GM19099 (cell line): Measurements from ENCODE around the gene CALD1.

Experiments used
- POLR2A ChIP-seq: IDR thresholded peaks from 3 replicates; pipeline ENCODE4 v1.6.1; 2011; ENCODE audit warnings: low read depth; ENCODE audit not compliant: insufficient read length; ENCODE audit errors: extremely low read depth

CALD1 gene

GRCh38 chr7:134925766-134926165 lies 146.3 kb downstream of the CALD1 start:
- no peak for TF ChIP-seq POLR2A

GRCh38 chr7:134926396-134926795 lies 147.0 kb downstream of the CALD1 start:
- TF ChIP-seq POLR2A = no peak

- no peak for TF ChIP-seq POLR2A
These were observed 147.6 kb downstream of the CALD1 start for GRCh38 chr7:134927076-134927475.

DNA sequence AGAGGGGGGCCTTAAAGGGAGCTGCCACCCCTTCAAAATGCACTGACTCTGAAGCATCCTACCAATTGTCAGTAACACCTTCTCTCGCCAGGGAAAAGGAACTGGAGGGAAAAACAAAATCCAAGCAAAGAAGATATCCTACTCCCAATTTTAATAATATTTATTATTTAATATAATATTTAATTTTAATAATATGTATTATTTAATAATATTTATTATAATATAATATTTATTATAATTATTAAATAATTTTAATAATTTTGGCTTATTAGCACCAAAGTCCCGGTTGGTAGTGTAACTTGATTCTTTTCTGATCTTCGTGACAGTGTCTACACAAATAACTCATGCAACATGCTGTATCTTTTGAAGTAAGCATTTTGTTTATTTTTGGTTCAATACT lies 148.3 kb downstream of the CALD1 start:
- no peak for TF ChIP-seq POLR2A

DNA sequence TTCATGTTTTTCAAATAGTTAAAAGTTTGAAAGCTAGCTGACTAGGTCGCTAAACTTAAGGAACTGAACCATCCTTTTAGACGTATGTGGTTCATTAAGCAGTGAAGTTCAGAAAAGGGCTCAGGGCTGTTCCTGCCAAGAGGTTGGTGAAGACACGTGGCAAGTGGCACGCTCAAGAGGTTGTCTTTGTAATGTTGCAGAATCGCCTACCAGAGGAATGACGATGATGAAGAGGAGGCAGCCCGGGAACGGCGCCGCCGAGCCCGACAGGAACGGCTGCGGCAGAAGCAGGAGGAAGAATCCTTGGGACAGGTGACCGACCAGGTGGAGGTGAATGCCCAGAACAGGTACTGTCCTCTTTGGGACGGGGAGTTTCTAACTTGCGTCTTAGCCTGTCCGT lies 149.1 kb downstream of the CALD1 start:
- no peak for TF ChIP-seq POLR2A

DNA sequence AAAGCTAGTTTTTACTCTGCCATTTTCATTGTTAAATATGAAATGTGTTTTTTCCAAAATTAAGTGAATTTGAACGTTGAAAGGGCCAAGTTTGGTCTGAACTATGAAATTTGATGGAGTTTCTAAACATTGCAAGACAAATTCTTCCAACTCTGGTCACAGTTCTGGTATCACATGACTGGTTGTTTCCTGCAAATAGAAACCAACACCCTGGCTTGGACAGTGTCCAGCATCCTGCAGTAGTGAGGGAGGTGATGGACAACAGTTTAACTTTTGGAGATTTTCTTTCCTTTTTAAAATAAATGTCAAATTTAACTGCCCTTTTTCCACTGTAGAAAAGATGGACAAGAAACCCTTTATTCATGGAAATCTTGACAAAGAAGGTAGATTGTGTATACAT lies 152.1 kb downstream of the CALD1 start:
- no peak for TF ChIP-seq POLR2A

DNA sequence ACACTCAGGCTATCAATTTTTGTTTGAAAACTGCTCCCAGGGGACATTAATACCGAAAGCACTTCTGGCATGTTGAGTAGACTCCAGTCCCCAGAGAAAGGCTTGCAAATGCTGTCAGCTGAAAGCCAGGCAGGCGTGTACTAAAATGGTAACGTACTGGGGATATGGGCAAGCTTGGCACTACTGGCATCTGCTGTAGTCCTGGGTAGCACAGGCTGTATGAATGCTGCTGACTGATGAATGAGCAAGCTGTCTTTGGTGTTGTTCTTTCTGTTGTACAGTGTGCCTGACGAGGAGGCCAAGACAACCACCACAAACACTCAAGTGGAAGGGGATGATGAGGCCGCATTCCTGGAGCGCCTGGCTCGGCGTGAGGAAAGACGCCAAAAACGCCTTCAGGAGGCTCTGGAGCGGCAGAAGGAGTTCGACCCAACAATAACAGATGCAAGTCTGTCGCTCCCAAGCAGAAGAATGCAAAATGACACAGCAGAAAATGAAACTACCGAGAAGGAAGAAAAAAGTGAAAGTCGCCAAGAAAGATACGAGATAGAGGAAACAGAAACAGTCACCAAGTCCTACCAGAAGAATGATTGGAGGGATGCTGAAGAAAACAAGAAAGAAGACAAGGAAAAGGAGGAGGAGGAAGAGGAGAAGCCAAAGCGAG lies 153.4 kb downstream of the CALD1 start:
- TF ChIP-seq POLR2A = no peak

DNA sequence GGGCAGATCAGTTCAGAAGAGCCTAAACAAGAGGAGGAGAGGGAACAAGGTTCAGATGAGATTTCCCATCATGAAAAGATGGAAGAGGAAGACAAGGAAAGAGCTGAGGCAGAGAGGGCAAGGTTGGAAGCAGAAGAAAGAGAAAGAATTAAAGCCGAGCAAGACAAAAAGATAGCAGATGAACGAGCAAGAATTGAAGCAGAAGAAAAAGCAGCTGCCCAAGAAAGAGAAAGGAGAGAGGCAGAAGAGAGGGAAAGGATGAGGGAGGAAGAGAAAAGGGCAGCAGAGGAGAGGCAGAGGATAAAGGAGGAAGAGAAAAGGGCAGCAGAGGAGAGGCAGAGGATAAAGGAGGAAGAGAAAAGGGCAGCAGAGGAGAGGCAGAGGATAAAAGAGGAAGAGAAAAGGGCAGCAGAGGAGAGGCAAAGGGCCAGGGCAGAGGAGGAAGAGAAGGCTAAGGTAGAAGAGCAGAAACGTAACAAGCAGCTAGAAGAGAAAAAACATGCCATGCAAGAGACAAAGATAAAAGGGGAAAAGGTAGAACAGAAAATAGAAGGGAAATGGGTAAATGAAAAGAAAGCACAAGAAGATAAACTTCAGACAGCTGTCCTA lies 154.1 kb downstream of the CALD1 start:
- no peak for TF ChIP-seq POLR2A

- TF ChIP-seq POLR2A = no peak
These were observed 156.3 kb downstream of the CALD1 start for GRCh38 chr7:134935701-134936100.

DNA sequence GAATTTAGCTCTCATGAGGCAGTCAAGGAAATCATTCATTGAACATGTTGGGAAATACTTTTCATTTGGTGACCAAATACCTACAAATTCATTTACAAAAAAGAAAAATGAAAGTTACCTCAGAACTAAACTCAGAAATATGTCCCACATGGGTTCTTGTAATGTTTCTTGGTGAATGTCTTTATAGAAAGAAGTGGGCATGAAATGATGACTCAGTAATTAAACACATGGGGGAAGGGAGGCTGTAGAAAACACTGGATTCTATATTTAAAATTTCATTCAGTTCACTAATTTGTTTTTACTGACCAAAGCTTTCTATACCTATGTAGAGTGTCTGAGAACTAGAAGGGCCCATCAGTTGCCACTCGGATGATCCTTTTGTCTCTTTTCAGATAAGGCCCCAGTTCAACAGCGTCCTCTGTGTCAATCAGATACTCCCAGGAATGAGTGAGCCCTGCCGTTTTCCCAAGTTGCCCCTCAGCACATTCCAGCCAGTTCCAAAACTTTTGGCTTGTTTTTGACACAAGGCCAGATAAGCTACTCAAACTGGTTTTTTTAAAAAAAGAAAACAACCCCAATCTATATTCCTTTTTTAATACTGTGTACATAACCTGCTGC lies 157.6 kb downstream of the CALD1 start:
- no peak for TF ChIP-seq POLR2A

DNA sequence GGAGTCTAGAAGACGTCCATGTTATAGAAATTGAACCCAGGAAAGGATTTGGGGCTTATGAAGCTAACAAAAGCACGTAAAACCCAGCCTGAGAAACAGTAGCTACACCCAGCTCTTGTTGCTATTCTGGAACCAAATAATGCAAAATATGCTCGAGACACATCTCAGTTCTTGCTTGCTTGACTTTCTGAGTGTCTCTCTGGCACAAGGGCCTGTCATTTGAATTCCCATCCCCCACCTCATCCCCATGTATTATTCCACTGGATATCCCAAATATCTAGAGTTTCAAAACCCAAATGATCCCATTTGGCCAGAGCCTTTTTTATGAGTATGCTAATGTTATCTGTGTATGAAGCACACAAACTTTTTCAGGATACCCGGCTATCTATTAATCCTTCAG lies 158.7 kb downstream of the CALD1 start:
- TF ChIP-seq POLR2A = no peak

- no peak for TF ChIP-seq POLR2A
These were observed 159.7 kb downstream of the CALD1 start for GRCh38 chr7:134939136-134939535.

- no peak for TF ChIP-seq POLR2A
These were observed 161.3 kb downstream of the CALD1 start for GRCh38 chr7:134940729-134941128.

GRCh38 chr7:134941185-134941900 lies 161.9 kb downstream of the CALD1 start:
- no peak for TF ChIP-seq POLR2A

GRCh38 chr7:134941952-134942351 lies 162.5 kb downstream of the CALD1 start:
- no peak for TF ChIP-seq POLR2A
